Hepatocyte (in vitro differentiated cells): ENCODE results near the gene RPN2. TPM values are rescaled to one million over a fixed set of nuclear protein-coding genes. Genes with fewer than 3 reads are reported as not detected.

Source experiments
- DNase-seq: peaks from one replicate; pipeline ENCODE4 v3.0.0-alpha.2; 2016; ENCODE audit warnings: low spot score
- H2AFZ ChIP-seq: fragments of 200-600 bp; sonication (generic); 2 replicates; pipeline ENCODE4 v1.6.0; 2016; ENCODE audit warnings: antibody characterized with exemption, mild to moderate bottlenecking
- H3K27ac ChIP-seq: fragments of 200-600 bp; sonication (generic); 2 replicates; pipeline ENCODE4 v1.5.1; 2016; ENCODE audit warnings: mild to moderate bottlenecking
- H3K27me3 ChIP-seq: fragments of 200-600 bp; sonication (generic); 2 replicates; pipeline ENCODE4 v1.6.1; 2016
- H3K36me3 ChIP-seq: fragments of 200-600 bp; sonication (generic); replicated peaks from 2 replicates; pipeline ENCODE4 v1.5.1; 2016; ENCODE audit warnings: low read depth; ENCODE audit not compliant: insufficient read depth
- H3K4me1 ChIP-seq: fragments of 200-600 bp; sonication (generic); 2 replicates; pipeline ENCODE4 v1.5.1; 2016; ENCODE audit warnings: mild to moderate bottlenecking, moderate library complexity; ENCODE audit not compliant: insufficient read depth
- H3K4me2 ChIP-seq: fragments of 200-600 bp; sonication (generic); 2 replicates; pipeline ENCODE4 v1.6.0; 2016
- H3K4me3 ChIP-seq: fragments of 200-600 bp; sonication (generic); 2 replicates; pipeline ENCODE4 v1.5.1; 2016; ENCODE audit warnings: mild to moderate bottlenecking
- H3K79me2 ChIP-seq: fragments of 200-600 bp; sonication (generic); 2 replicates; pipeline ENCODE4 v1.6.0; 2017; ENCODE audit warnings: mild to moderate bottlenecking
- H3K9me2 ChIP-seq: fragments of 200-600 bp; sonication (generic); replicated peaks from 2 replicates; pipeline ENCODE4 v1.6.0; 2017; ENCODE audit warnings: mild to moderate bottlenecking; ENCODE audit not compliant: insufficient read depth
- H3K9me3 ChIP-seq: fragments of 200-600 bp; sonication (generic); 2 replicates; pipeline ENCODE4 v1.5.1; 2016; ENCODE audit warnings: low read depth, mild to moderate bottlenecking
- H4K20me1 ChIP-seq: fragments of 200-600 bp; sonication (generic); 2 replicates; pipeline ENCODE4 v1.6.0; 2016; ENCODE audit warnings: mild to moderate bottlenecking; ENCODE audit not compliant: insufficient read depth, poor library complexity, severe bottlenecking
- CTCF ChIP-seq: fragments of 200-600 bp; sonication (generic); IDR thresholded peaks from 2 replicates; pipeline ENCODE4 v1.5.1; 2016; ENCODE audit warnings: antibody characterized with exemption, mild to moderate bottlenecking; ENCODE audit not compliant: poor library complexity
- EZH2 ChIP-seq: fragments of 200-600 bp; sonication (generic); IDR thresholded peaks from 2 replicates; pipeline ENCODE4 v1.6.1; 2016; ENCODE audit warnings: antibody characterized with exemption, mild to moderate bottlenecking, borderline replicate concordance
- EZH2phosphoT487 ChIP-seq: fragments of 200-600 bp; sonication (generic); IDR thresholded peaks from one replicate; pipeline ENCODE4 v1.6.1; 2018; ENCODE audit warnings: antibody characterized with exemption, mild to moderate bottlenecking, low read depth, moderate library complexity; ENCODE audit not compliant: unreplicated experiment, severe bottlenecking
- WGBS: methylation state at CpG from one replicate; pipeline ENCODE4 v1.1.6; 2016; ENCODE audit warnings: low lambda C conversion rate; ENCODE audit errors: missing lambda C conversion rate; 5-methylcytosine and 5-hydroxymethylcytosine counted together
- polyA plus RNA-seq: library from polyadenylated mRNA; unstranded; fragments of >200 nt; fragmentation: Nextera tagmentation; extraction: Ambion mirVana; gene quantifications from 2 replicates; pipeline ENCODE4 v1.2.1, GENCODE V29; 2016
- total RNA-seq: library from RNA; depleted of rRNA; stranded (reverse); fragments of >200 nt; gene quantifications from 2 replicates; pipeline ENCODE4 v1.2.3, GENCODE V29; 2014

The RPN2 gene
- total and polyA plus RNA-seq, 2 experiments from 2014 or later = 325 to 350 TPM

GRCh38 chr20:37238935-37239451, 59.9 kb downstream of the RPN2 start:
- no peaks in the 10 kb centered on the region for H4K20me1 ChIP-seq
- H3K9me3 ChIP-seq = no peaks in the 10 kb centered on the region
- WGBS = 60% methylated on average over 1 of the region's 1 CpG
- peak overlapping the region; percentile 52 for H3K27ac ChIP-seq
- H3K4me1 ChIP-seq = no peaks in the 10 kb centered on the region
- H3K9me2 ChIP-seq = no peaks in the 10 kb centered on the region
- H3K4me2 ChIP-seq = no peak overlapping the region
- H3K27me3 ChIP-seq = no peaks in the 10 kb centered on the region
- H3K36me3 ChIP-seq = peaks cover 8% of the 10 kb centered on the region
- no peak for DNase-seq
- TF ChIP-seq EZH2 (no peak), CTCF (no peak), EZH2phosphoT487 (no peak)
- no peaks in the 10 kb centered on the region for H3K79me2 ChIP-seq
- H2AFZ ChIP-seq = no peak overlapping the region
- H3K4me3 ChIP-seq = no peak overlapping the region

GRCh38 chr20:37240337-37241067, 61.4 kb downstream of the RPN2 start:
- H2AFZ ChIP-seq = no peak overlapping the region
- H3K27ac ChIP-seq = no peak overlapping the region
- no peak for TF ChIP-seq EZH2
- TF ChIP-seq CTCF = no peak
- TF ChIP-seq EZH2phosphoT487 = no peak
- WGBS = 95% methylated on average over 3 of the region's 3 CpGs
- no peak for DNase-seq
- H3K36me3 ChIP-seq = peaks cover 8% of the 10 kb centered on the region
- H4K20me1 ChIP-seq = no peaks in the 10 kb centered on the region
- no peaks in the 10 kb centered on the region for H3K9me2 ChIP-seq
- H3K27me3 ChIP-seq = no peaks in the 10 kb centered on the region
- no peaks in the 10 kb centered on the region for H3K9me3 ChIP-seq
- no peaks in the 10 kb centered on the region for H3K4me1 ChIP-seq
- H3K4me2 ChIP-seq = no peak overlapping the region
- no peaks in the 10 kb centered on the region for H3K79me2 ChIP-seq
- no peak overlapping the region for H3K4me3 ChIP-seq

GRCh38 chr20:37242503-37242902, 63.4 kb downstream of the RPN2 start:
- no peak for DNase-seq
- Histone ChIP-seq H3K4me3 (no peak overlapping the region), H4K20me1 (no peaks in the 10 kb centered on the region), H3K36me3 (peaks cover 8% of the 10 kb centered on the region), H3K27me3 (no peaks in the 10 kb centered on the region), H2AFZ (no peak overlapping the region), H3K9me2 (no peaks in the 10 kb centered on the region), H3K79me2 (no peaks in the 10 kb centered on the region), H3K4me1 (no peaks in the 10 kb centered on the region), H3K27ac (no peak overlapping the region), H3K4me2 (no peak overlapping the region), H3K9me3 (no peaks in the 10 kb centered on the region)
- TF ChIP-seq CTCF (no peak), EZH2phosphoT487 (no peak), EZH2 (no peak)
- 95% methylated on average over 4 of the region's 4 CpGs for WGBS
